Esophagus (tissue), 2 donors: Measurements from ENCODE around the gene PRKCB. TPM values are rescaled to one million over a fixed set of nuclear protein-coding genes. Genes with fewer than 3 reads are reported as not detected.

ENCODE experiments used
- H3K27ac ChIP-seq, 2 donors: one replicate each; pipeline ENCODE4 v1.5.1; 2013; ENCODE audit warnings: low read depth in 2 of 2, mild to moderate bottlenecking in 2 of 2, inconsistent platforms in 1 of 2, low read length in 1 of 2, moderate library complexity in 1 of 2
- H3K27me3 ChIP-seq, 2 donors: one replicate each; pipeline ENCODE4 v1.6.1; 2013; ENCODE audit warnings: low read length in 2 of 2, control low read depth in 1 of 2, mild to moderate bottlenecking in 1 of 2; ENCODE audit not compliant: insufficient read depth in 2 of 2, control insufficient read depth in 1 of 2
- H3K36me3 ChIP-seq, 2 donors: one replicate each; pipeline ENCODE4 v1.6.1; 2013; ENCODE audit warnings: low read length in 1 of 2; ENCODE audit not compliant: control insufficient read depth in 2 of 2, insufficient read depth in 2 of 2
- H3K4me1 ChIP-seq, 2 donors: one replicate each; pipeline ENCODE4 v1.6.1; 2013; ENCODE audit warnings: low read length in 1 of 2; ENCODE audit not compliant: control insufficient read depth in 2 of 2, insufficient read depth in 2 of 2
- H3K4me3 ChIP-seq, 2 donors: one replicate each; pipeline ENCODE4 v1.5.1; 2013; ENCODE audit warnings: low read length in 2 of 2, mild to moderate bottlenecking in 2 of 2, low read depth in 1 of 2, moderate library complexity in 1 of 2
- H3K9me3 ChIP-seq, 2 donors: one replicate each; pipeline ENCODE4 v1.6.1; 2013; ENCODE audit warnings: mild to moderate bottlenecking in 2 of 2, low read depth in 1 of 2, low read length in 1 of 2, moderate library complexity in 1 of 2; ENCODE audit not compliant: control insufficient read depth in 2 of 2, insufficient read depth in 1 of 2
- WGBS, 2 donors: extraction: QIAGEN DNeasy Blood & Tissue Kit; methylation state at CpG; one replicate each; pipeline ENCODE4 v1.1.7; 2013; 5-methylcytosine and 5-hydroxymethylcytosine counted together
- polyA plus RNA-seq, 2 donors: library from polyadenylated mRNA; stranded (reverse); fragments of 200-250 nt; gene quantifications; one replicate each; pipeline ENCODE4 v1.2.3, GENCODE V29; 2013
- donor health status: healthy with polysubstance abuse.
- donor health status: Bipolar disorder and iron deficiency.

The PRKCB gene
- polyA plus RNA-seq, 2 donors: 0.39 to 0.45 TPM

DNA sequence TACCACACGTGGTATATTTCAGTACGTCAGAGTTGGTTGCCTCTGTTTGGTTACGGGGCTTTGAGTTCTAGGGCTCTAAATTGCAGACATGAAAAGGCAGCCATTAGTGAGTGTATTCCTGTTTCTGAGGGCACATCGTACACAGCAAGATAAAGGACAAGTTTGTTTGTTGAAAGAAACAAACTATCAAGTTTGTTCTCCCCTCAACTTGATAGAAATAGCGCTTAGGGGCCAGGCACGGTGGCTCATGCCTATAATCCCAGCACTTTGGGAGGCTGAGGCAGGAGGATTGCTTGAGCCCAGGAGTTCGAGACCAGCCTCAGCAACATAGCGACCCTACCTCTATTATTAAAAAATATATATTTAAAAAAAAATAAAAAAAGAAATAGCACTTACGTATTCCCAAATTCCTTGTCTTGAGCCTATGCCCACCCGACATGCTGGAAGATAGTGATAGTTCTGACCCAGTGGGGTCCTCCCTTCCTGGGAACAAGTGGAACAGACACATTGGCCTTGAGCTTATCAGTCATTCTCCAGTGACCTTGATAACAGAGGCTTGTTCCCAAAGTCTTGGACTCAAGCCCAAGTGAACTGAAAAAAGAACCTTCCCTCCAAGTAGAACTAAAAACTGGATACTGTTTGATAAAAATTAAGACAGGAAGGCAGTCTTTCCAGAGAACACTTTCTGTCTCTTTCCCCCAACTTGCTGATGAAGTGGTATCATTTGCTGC is 280.4 kb downstream of the PRKCB start:
- Histone ChIP-seq H3K27ac (no peak overlapping the region), H3K27me3 (no peaks in the 10 kb centered on the region), H3K36me3 (no peaks in the 10 kb centered on the region), H3K9me3 (no peaks in the 10 kb centered on the region), H3K4me1 (no peaks in the 10 kb centered on the region), H3K4me3 (no peak overlapping the region)
- WGBS, 2 donors: 83 to 90% methylated on average over 10 of the region's 10 CpGs

DNA sequence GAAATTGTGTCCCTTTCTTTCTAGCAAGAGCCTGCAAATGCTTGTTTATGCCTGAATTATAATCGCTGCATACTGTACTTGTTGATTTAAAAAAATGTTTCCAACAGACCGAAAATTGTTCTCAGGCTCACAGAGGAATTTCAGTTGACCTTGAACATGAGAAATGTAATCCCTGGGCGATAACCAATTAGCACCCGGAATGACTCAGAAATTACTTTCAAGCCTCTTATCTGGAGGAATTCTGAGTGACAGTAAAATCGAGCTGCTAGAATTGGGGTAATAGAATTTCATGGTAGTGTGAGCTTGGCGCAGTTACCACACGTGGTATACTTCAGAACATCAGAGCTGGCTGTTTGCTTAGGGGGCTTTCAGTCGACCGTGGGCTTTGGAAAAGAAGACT is 281.2 kb downstream of the PRKCB start:
- Histone ChIP-seq H3K9me3 (no peaks in the 10 kb centered on the region), H3K27ac (no peak overlapping the region), H3K4me1 (no peaks in the 10 kb centered on the region), H3K27me3 (no peaks in the 10 kb centered on the region), H3K4me3 (no peak overlapping the region), H3K36me3 (no peaks in the 10 kb centered on the region)
- WGBS, 2 donors: 53 to 75% methylated on average over 9 of the region's 9 CpGs

DNA sequence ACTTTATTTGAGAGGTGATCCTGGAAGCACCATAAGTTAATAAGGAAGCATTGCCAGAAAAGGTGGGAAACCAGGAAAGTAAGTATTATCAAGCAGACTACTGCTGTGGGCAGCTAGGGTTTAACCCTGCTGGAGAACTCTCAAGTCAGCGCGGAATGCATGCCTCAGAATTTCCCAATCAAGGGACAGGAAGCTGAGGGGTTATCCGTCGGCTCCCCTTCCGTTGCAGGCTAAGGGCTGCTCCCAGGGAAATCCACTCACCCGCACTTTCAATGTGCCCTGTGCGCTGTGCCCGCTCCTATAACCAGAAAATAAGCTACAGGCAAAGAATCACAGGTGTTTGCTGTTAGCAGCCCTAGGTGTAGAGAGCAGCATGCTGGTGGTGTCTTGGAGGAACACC is 281.9 kb downstream of the PRKCB start:
- no peaks in the 10 kb centered on the region for H3K9me3 ChIP-seq
- H3K27me3 ChIP-seq: no peaks in the 10 kb centered on the region
- no peaks in the 10 kb centered on the region for H3K36me3 ChIP-seq
- no peaks in the 10 kb centered on the region for H3K4me1 ChIP-seq
- H3K27ac ChIP-seq: no peak overlapping the region
- 69 to 74% methylated on average over 8 of the region's 8 CpGs for WGBS, 2 donors
- no peak overlapping the region for H3K4me3 ChIP-seq

DNA sequence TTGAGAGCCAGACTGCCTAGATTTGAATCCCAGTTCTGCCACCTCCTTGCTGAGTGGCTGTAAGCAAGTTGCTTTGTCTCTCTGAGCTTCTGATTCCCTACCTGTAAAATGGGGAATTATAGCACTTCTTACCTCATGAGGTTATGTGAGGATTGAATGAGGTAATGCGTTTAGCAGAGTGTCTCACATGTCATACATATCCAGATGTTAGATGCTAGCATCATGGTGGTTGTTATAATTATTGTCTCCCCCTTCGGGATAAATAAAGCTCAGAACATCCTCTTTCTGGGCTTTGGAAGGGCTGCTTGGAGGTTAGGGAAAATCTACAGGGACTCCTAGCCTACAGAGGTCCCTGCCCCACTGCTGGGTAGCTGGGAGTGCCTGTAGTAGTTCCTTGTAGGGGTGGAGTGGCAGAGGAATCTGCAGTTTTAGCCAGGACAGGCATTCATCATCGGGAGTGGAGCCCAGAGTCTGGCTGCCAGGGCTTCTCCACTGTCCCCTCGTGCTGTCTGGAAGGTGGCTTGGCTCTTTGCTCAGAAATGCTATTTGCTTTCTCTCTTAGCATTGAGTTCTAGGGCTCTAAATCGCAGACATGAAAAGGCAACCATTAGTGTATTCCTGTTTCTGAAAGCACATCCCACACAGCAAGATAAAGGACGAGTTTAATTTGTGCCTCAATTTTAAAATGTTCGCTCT is 282.5 kb downstream of the PRKCB start:
- no peaks in the 10 kb centered on the region for H3K9me3 ChIP-seq
- no peaks in the 10 kb centered on the region for H3K27me3 ChIP-seq
- no peaks in the 10 kb centered on the region for H3K36me3 ChIP-seq
- H3K4me1 ChIP-seq: no peaks in the 10 kb centered on the region
- no peak overlapping the region for H3K27ac ChIP-seq
- WGBS, 2 donors: 61 to 68% methylated on average over 7 of the region's 7 CpGs
- no peak overlapping the region for H3K4me3 ChIP-seq

DNA sequence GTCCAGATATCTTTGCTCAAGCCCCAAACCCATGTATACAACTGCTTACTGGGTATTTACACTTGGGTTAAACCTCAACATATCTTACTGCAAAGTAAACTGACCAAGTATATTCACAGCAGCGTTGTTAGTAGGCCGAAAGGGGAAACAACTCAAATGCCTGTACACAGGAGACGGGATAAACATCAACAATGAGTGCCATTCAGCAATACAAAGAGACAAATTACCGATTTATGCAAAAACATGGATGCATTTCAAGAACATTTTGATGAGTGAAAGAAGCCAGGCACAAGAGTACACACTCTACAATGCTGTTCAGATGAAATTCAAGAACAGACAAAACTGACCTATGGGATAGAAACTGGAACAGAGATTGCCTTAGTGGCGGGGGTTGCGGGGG is 284.0 kb downstream of the PRKCB start:
- no peak overlapping the region for H3K4me3 ChIP-seq
- H3K36me3 ChIP-seq: no peaks in the 10 kb centered on the region
- no peaks in the 10 kb centered on the region for H3K4me1 ChIP-seq
- H3K9me3 ChIP-seq: no peaks in the 10 kb centered on the region
- whole genome bisulfite sequencing, 2 donors: 77 to 90% methylated on average over 6 of the region's 6 CpGs
- H3K27ac ChIP-seq: no peak overlapping the region
- H3K27me3 ChIP-seq: no peaks in the 10 kb centered on the region

DNA sequence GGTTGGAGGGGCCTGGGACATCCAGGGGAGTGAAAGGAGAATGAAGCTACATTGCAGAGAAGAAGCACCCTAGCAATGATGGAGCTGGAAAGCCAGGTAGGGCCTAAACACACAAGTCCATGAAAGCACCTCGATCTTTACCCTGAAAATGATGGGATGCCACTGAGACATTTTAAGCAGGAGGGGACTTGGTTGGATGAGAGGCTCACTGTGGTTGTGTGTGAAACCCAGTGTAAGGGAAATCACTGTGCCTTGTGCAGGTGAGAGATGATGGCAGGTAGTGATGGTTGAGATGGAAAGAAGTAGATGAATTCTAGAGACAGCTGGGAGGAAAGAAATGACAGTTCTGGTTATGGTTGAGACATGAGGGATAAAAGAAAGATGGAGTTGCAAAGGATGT is 287.5 kb downstream of the PRKCB start:
- 74 to 88% methylated on average over 1 of the region's 1 CpG for WGBS, 2 donors
- Histone ChIP-seq H3K36me3 (no peaks in the 10 kb centered on the region), H3K27ac (no peak overlapping the region), H3K4me1 (no peaks in the 10 kb centered on the region), H3K4me3 (no peak overlapping the region), H3K27me3 (no peaks in the 10 kb centered on the region), H3K9me3 (no peaks in the 10 kb centered on the region)

DNA sequence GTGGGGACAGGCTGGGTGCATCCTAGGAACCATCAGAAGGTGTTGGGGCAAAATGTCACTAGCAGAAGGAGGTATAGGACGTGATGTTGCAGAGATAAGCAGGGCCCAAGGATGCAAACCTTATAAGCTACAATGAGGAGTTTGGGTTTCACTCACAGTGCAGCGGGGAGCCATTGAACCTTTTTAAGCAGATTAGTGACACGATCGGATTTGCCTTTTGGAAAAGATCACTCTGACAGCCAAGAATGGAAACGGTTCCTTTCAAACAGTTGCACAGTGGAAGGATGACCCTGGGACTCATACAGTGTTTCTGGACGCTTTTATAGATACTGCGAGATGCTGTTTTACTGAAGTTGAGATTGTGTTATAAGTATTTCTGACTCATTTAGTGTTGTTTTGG is 288.5 kb downstream of the PRKCB start:
- 74 to 75% methylated on average over 7 of the region's 7 CpGs for WGBS, 2 donors
- H3K4me3 ChIP-seq: no peak overlapping the region
- H3K27me3 ChIP-seq: no peaks in the 10 kb centered on the region
- H3K36me3 ChIP-seq: no peaks in the 10 kb centered on the region
- no peak overlapping the region for H3K27ac ChIP-seq
- no peaks in the 10 kb centered on the region for H3K9me3 ChIP-seq
- H3K4me1 ChIP-seq: no peaks in the 10 kb centered on the region

DNA sequence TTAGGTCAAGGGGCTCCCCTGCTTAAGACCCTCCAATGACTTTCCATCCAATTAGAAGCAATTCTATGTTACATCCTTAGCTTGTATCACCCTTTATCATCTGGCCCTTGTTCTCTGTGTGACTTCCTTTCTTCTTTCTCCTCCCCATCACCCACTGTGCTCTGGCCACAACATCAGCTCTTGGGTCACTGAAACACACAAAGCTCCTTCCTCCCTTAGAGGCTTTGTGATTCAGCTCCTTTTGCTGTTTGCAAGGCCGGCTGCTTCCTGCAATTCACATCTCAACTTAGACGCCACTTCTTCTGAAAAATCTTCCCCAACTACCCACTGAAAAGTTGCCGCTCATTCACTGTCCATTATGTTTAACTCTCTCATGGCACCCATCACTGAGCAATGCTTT is 289.4 kb downstream of the PRKCB start:
- WGBS, 2 donors: 64 to 70% methylated on average over 3 of the region's 3 CpGs
- H3K36me3 ChIP-seq: no peaks in the 10 kb centered on the region
- no peaks in the 10 kb centered on the region for H3K27me3 ChIP-seq

DNA sequence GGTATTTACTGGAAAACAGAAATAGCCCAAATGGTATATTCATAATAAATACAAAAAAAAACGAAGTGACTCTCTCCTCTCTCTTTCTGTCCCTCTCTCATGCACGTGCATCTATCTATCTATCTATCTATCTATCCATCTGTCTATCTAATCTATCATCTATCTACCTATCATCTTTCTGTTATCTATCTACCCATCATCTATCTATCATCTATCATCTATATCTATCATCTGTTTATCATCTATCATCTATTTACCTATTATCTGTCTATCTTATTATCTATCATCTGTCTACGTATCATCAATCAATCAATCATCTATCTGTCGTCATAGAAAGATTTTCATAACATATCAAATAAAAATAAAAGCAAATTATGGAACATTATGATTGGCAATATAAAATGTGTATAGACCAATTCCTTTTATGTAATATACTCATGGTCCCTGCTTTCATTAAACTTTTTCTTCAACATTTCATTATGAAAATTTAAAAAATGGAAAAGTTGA is 293.7 kb downstream of the PRKCB start:
- Histone ChIP-seq H3K27me3 (no peaks in the 10 kb centered on the region), H3K4me1 (no peaks in the 10 kb centered on the region), H3K27ac (no peak overlapping the region), H3K36me3 (no peaks in the 10 kb centered on the region), H3K4me3 (no peak overlapping the region), H3K9me3 (no peaks in the 10 kb centered on the region)
- 65 to 80% methylated on average over 4 of the region's 4 CpGs for WGBS, 2 donors

More for the DNA sequence above, 289.4 kb downstream of the PRKCB start:
- no peaks in the 10 kb centered on the region for H3K9me3 ChIP-seq
- H3K4me1 ChIP-seq: no peaks in the 10 kb centered on the region
- no peak overlapping the region for H3K27ac ChIP-seq
- H3K4me3 ChIP-seq: no peak overlapping the region
